GM12874 (cell line): ENCODE results near the gene HMGN5.

ENCODE experiments used
- TF ChIP-seq, protein P1 (sequence below): IDR thresholded peaks from 2 replicates; pipeline ENCODE4 v1.5.1; 2011; ENCODE audit warnings: low read depth, mild to moderate bottlenecking, control low read depth, low read length, moderate library complexity; ENCODE audit not compliant: insufficient read depth

Gene HMGN5

GRCh38 chrX:81201071-81201470 lies 642 bp downstream of the HMGN5 start:
- TF ChIP-seq, protein P1, sequence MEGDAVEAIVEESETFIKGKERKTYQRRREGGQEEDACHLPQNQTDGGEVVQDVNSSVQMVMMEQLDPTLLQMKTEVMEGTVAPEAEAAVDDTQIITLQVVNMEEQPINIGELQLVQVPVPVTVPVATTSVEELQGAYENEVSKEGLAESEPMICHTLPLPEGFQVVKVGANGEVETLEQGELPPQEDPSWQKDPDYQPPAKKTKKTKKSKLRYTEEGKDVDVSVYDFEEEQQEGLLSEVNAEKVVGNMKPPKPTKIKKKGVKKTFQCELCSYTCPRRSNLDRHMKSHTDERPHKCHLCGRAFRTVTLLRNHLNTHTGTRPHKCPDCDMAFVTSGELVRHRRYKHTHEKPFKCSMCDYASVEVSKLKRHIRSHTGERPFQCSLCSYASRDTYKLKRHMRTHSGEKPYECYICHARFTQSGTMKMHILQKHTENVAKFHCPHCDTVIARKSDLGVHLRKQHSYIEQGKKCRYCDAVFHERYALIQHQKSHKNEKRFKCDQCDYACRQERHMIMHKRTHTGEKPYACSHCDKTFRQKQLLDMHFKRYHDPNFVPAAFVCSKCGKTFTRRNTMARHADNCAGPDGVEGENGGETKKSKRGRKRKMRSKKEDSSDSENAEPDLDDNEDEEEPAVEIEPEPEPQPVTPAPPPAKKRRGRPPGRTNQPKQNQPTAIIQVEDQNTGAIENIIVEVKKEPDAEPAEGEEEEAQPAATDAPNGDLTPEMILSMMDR = no peak

GRCh38 chrX:81195712-81196111 lies 6.0 kb downstream of the HMGN5 start:
- TF ChIP-seq, protein P1 = peak; percentile 38; the same call in 1 of the 2 replicates

DNA sequence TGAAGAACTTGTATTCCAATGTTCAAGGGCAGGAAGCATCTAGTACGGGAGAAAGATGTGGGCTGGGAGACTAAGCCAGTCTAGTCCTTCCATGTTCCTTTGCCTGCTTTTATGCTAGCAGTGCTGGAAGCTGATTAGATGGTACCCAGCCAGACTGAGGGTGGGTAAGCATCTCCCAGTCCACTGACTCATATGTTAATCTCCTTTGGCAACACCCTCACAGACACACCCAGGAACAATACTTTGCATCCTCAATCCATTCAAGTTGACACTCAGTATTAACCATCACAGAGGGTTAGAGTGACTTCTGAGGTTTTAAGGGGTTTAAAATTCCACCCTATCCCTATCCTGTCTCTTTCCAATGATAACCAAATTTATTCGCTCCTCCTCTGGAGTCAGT lies 6.5 kb downstream of the HMGN5 start:
- TF ChIP-seq, protein P1 = no peak

GRCh38 chrX:81174286-81174685 lies 27.4 kb downstream of the HMGN5 start:
- TF ChIP-seq, protein P1 = no peak

GRCh38 chrX:81168391-81168790 lies 33.3 kb downstream of the HMGN5 start:
- TF ChIP-seq, protein P1 = no peak

DNA sequence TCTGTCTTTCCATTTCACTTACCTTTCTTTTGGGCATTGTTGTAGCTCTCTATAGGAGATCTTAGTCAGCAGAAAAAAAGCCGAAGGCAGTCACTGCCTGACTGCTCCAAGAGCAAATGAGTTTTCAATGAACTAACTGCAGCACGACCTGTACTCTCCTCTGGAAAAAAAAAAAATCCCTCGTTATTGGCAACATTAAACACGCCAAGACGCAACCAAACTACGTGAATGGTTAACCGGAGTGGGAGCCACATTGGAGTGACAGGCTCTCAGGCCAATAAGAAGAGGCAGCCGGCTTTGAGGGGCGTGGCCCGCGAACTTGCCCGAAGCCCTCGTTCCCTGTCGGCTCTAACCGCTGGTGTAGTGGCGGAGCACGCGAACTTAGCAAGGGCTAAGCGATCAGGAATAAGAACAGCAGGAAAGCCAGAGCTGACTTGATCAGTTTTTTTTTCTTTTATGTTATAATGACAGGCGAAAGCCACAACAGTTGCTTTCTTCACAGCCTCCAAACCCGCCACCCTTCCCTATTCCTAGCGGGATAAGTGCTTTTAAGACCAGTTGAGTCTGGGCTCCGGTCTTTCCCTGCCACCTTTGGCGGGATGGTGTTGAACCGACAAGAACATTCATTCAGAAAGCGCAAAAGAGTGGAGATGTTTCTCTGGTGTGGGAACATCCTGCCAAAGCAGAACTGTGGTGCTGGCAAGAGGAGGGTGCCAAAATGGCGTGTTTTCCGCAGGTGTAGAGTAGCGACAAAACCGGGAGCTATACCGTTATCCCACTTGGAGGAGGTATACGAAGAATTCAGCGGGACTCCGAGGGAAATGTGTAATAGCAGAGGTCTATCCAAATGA lies 80.0 kb downstream of the HMGN5 start:
- TF ChIP-seq, protein P1 = no peak

DNA sequence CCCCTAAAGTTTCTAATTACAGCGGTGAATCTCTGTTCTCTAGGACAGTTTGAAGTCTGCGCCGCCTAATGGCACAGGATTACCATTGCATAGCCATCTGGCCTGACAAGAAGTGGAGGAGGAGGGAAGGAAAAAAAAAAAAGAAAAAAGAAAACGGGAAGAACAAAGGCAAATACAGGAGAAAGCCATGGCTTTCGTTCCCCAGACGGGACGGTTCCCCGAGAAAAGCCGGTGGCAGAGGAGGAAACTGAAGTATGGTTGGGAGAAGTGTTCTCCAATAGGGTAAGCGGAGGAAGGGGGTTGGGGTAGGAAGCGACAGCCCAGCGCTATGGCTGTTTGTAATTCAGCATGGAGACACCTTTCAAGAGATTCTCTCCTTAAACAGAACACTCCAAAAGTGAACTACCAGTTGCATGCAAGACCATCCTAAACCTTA lies 80.8 kb downstream of the HMGN5 start:
- TF ChIP-seq, protein P1 = peak; percentile 47
